AG09309 (cell line): Measurements from ENCODE around the gene RAPGEF2.
A peak's percentile ranks its signal among the peaks of the same experiment; 100 is the strongest.

Source experiments
- DNase-seq: peaks from one replicate; pipeline ENCODE4 v3.0.0-alpha.2; 2010; ENCODE audit warnings: low read depth
- H3K4me3 ChIP-seq: 2 replicates; pipeline ENCODE4 v1.5.1; 2011; ENCODE audit warnings: mild to moderate bottlenecking, low read depth, low read length, moderate library complexity; ENCODE audit not compliant: control insufficient read depth
- TF ChIP-seq, protein P1 (sequence below): IDR thresholded peaks from 2 replicates; pipeline ENCODE4 v1.5.1; 2011; ENCODE audit warnings: mild to moderate bottlenecking, low read depth, low read length, inconsistent platforms; ENCODE audit not compliant: insufficient read depth, control insufficient read depth; ENCODE audit errors: missing control alignments

The RAPGEF2 gene

GRCh38 chr4:159278399-159278798 lies 175.5 kb downstream of the RAPGEF2 start:
- H3K4me3 ChIP-seq = no peak overlapping the region
- peak; percentile 72 for DNase-seq
- TF ChIP-seq, protein P1, sequence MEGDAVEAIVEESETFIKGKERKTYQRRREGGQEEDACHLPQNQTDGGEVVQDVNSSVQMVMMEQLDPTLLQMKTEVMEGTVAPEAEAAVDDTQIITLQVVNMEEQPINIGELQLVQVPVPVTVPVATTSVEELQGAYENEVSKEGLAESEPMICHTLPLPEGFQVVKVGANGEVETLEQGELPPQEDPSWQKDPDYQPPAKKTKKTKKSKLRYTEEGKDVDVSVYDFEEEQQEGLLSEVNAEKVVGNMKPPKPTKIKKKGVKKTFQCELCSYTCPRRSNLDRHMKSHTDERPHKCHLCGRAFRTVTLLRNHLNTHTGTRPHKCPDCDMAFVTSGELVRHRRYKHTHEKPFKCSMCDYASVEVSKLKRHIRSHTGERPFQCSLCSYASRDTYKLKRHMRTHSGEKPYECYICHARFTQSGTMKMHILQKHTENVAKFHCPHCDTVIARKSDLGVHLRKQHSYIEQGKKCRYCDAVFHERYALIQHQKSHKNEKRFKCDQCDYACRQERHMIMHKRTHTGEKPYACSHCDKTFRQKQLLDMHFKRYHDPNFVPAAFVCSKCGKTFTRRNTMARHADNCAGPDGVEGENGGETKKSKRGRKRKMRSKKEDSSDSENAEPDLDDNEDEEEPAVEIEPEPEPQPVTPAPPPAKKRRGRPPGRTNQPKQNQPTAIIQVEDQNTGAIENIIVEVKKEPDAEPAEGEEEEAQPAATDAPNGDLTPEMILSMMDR = no peak

DNA sequence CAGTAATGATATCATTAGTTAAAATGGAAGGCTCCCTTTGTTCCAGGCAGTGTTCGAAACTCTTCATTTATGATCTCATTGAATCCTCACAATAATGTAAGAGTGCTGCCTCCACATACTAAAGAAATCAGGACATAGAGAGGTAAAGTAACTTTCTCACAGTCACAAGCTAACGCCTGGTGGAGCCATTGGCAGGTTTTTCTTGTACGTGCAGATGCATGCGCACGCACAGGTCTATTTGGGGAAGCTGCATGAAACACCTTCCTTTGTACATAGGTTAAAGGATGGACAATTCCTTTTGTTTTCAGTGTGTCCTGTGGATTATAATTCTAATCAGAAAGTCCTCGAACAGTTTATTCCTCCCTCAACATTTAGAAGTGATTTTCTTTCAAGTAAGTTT lies 176.2 kb downstream of the RAPGEF2 start:
- DNase-seq = no peak
- H3K4me3 ChIP-seq = no peak overlapping the region
- TF ChIP-seq, protein P1 = no peak

DNA sequence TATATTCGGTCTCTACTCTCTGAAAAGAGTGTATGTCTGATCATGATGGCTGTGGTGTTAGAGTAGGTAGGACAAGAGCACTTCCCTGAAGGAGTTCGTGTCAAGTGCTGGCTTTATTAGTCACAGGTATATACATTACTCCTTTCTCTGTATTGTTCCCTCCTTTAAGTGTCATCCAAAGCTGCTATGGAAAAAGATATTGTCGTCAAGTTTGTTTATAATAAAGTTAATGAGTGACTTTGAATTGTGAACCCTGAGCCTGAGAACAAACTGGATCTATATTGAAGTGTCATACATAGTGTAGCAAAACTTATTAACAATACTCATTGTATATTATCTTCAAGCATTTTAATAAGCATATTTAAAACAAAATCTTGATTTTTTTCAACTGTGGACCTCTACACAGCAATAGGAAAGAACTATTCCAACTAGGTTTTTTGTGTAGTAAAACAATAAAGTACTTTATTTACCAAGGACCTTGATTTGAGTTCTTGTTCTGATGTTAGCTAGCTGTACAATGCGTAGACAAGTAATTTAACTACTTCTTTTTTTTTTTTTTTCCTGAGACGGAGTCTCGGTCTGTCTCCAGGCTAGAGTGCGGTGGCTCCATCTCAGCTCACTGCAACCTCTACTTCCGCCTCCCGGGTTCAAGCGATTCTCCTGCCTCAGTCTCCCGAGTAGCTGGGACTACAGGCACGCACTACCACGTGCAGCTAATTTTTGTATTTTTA lies 177.7 kb downstream of the RAPGEF2 start:
- no peak for DNase-seq
- TF ChIP-seq, protein P1 = no peak
- no peak overlapping the region for H3K4me3 ChIP-seq

- H3K4me3 ChIP-seq = no peak overlapping the region
- DNase-seq = no peak
- TF ChIP-seq, protein P1 = no peak
Observed at GRCh38 chr4:159281771-159282170, 178.9 kb downstream of the RAPGEF2 start.

- no peak for DNase-seq
- TF ChIP-seq, protein P1 = no peak
- H3K4me3 ChIP-seq = no peak overlapping the region
Observed at GRCh38 chr4:159282329-159282728, 179.4 kb downstream of the RAPGEF2 start.

DNA sequence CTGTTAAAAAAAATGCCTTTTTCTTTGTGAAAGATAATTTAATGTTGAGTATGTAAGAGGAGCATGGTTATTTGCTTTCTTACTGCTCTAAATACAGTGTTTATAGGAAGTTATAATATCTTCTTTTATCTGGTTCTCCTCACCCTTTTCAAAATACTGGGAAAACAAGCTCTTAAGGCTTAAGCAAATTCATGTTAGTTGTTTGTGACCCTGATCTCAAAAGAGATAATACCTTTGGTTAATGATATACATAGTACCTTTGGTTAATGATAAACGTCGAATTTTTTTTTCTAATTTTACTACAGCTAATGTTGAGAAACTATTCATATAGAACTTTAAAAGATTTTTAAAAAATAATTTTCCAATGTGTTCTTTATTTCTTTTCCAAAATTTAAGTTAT lies 180.1 kb downstream of the RAPGEF2 start:
- DNase-seq = no peak
- H3K4me3 ChIP-seq = no peak overlapping the region
- TF ChIP-seq, protein P1 = no peak
